PC-3 (cell line): ENCODE data around the gene PSTPIP2.

Experiments used
- CTCF ChIP-seq: fragments of 300-600 bp; sonication (generic); conservative IDR thresholded peaks from 2 replicates; pipeline ENCODE4 v1.5.1; 2017; ENCODE audit warnings: antibody characterized with exemption, low read depth, mild to moderate bottlenecking, low read length
- EZH2 ChIP-seq: fragments of 300-600 bp; sonication (generic); IDR thresholded peaks from one replicate; pipeline ENCODE4 v1.6.1; 2017; ENCODE audit warnings: antibody characterized with exemption, mild to moderate bottlenecking, low read length; ENCODE audit not compliant: unreplicated experiment

GRCh38 chr18:46055838-46056230 lies 16.2 kb downstream of the PSTPIP2 start:
- TF ChIP-seq CTCF, result no peak
- no peak for TF ChIP-seq EZH2
